SK-N-MC (cell line): ENCODE results near the gene GUCY1A2.

Source experiments
- EZH2 ChIP-seq: fragments of 200-600 bp; sonication (generic); IDR thresholded peaks from one replicate; pipeline ENCODE4 v1.6.1; 2017; ENCODE audit warnings: antibody characterized with exemption
- FOXP2 ChIP-seq: optimal IDR thresholded peaks from 2 replicates; pipeline ENCODE3; 2011; ENCODE audit warnings: mild to moderate bottlenecking, moderate library complexity; ENCODE audit not compliant: insufficient read depth; ENCODE audit errors: extremely low read length, control extremely low read depth
- POLR2AphosphoS5 ChIP-seq: IDR thresholded peaks from 2 replicates; pipeline ENCODE4 v1.6.1; 2012; ENCODE audit warnings: mild to moderate bottlenecking, low read depth, low read length, borderline replicate concordance

DNA sequence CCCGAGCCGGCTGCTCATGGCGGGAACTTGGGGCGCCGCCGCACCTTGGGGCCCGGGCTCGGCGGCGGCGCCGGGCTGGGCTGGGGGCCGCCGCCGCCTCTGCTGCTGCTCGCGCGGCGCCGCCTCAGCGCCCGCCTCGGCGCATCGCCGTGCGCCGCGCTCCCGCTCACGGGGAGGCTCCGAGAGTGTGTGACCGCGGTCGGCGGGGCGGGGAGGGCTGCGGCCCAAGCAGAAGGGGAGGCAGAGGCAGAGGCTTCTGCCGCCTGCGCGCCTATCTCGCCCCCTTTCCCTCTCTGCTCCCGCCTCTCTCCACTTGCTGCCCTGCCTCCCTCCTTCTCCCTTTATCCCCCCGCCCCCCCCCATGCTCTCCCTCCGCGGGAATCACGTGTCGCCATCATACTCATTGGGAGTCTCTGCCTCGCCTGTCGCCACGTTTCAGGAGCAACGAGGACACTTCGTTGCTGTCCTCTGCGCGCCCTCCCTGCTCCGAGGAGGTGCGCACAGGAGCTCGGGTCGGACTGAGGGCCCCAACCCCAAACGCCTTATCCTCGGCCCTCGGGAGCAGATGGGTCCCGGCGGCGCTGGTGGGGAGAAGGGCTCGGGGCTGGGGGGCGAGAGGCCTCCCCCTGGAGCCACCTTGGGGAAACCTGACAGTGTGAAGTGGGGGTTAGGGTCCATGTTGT lies at the start of gene GUCY1A2:
- no peak for TF ChIP-seq POLR2AphosphoS5
- TF ChIP-seq EZH2, result no peak
- no peak for TF ChIP-seq FOXP2
